Measurements from ENCODE around the gene KIF23.

KIF23 gene

GRCh38 chr15:69497076-69497475 lies 82.9 kb downstream of the KIF23 start:
- H3K27ac ChIP-seq = no peak overlapping the region
- no peak overlapping the region for H3K4me3 ChIP-seq (ENCODE audit: low read depth, low read length)
- no peak for TF ChIP-seq CTCF (IDR thresholded peaks at IDR 0.05; ENCODE audit: low read depth, low read length, missing control alignments)
- H3K36me3 ChIP-seq (replicated peaks) = no peaks in the 10 kb centered on the region
- DNase-seq = no peak
- in situ Hi-C loops (cut with HindIII; ENCODE audit: low pct_ligation_motif_present, low sequenced_read_pairs) = no loop called here
- H3K27me3 ChIP-seq (replicated peaks) = peaks cover 2% of the 10 kb centered on the region

GRCh38 chr15:69497667-69498066 lies 83.5 kb downstream of the KIF23 start:
- in situ Hi-C loops (cut with HindIII; ENCODE audit: low pct_ligation_motif_present, low sequenced_read_pairs) = no loop called here
- DNase-seq = no peak
- no peak overlapping the region for H3K4me3 ChIP-seq (ENCODE audit: low read depth, low read length)
- H3K36me3 ChIP-seq (replicated peaks) = no peaks in the 10 kb centered on the region
- H3K27me3 ChIP-seq (replicated peaks) = peaks cover 2% of the 10 kb centered on the region
- no peak for TF ChIP-seq CTCF (IDR thresholded peaks at IDR 0.05; ENCODE audit: low read depth, low read length, missing control alignments)
- no peak overlapping the region for H3K27ac ChIP-seq

Data from brain microvascular endothelial cell (primary cell).